Activated CD8-positive, alpha-beta memory T cell treated with anti-CD3 and anti-CD28 coated beads, Interleukin-2, amount 50 U/mL, for 4 hours (primary cell): ENCODE data around the gene ASCC3.
"Not testable (repeated sequence)": the region's sequence is repeated elsewhere in the genome, so short reads cannot be mapped to it uniquely, and the experiment has no call there.

Experiments
- DNase-seq: peaks from one replicate; pipeline ENCODE4 v3.0.0-alpha.2; 2020

ASCC3 gene

GRCh38 chr6:100641147-100641546, 240.0 kb downstream of the ASCC3 start:
- not testable (repeated sequence) for DNase-seq

- no peak for DNase-seq
Measured at GRCh38 chr6:100633096-100633777, 247.9 kb downstream of the ASCC3 start.

GRCh38 chr6:100630536-100630935, 250.6 kb downstream of the ASCC3 start:
- no peak for DNase-seq

GRCh38 chr6:100627911-100628758, 253.0 kb downstream of the ASCC3 start:
- no peak for DNase-seq

- no peak for DNase-seq
Measured at GRCh38 chr6:100626721-100627120, 254.4 kb downstream of the ASCC3 start.

GRCh38 chr6:100622907-100623692, 258.0 kb downstream of the ASCC3 start:
- no peak for DNase-seq

- no peak for DNase-seq
Measured at GRCh38 chr6:100620085-100620840, 260.9 kb downstream of the ASCC3 start.

- no peak for DNase-seq
Measured at GRCh38 chr6:100618351-100618671, 262.8 kb downstream of the ASCC3 start.

GRCh38 chr6:100617633-100618350, 263.3 kb downstream of the ASCC3 start:
- no peak for DNase-seq

GRCh38 chr6:100614933-100615332, 266.2 kb downstream of the ASCC3 start:
- no peak for DNase-seq

GRCh38 chr6:100614386-100614785, 266.7 kb downstream of the ASCC3 start:
- no peak for DNase-seq

- no peak for DNase-seq
Measured at GRCh38 chr6:100613656-100614055, 267.5 kb downstream of the ASCC3 start.

- DNase-seq: no peak
Measured at GRCh38 chr6:100612094-100612493, 269.0 kb downstream of the ASCC3 start.

GRCh38 chr6:100599088-100599770, 281.9 kb downstream of the ASCC3 start:
- no peak for DNase-seq

GRCh38 chr6:100595456-100595855, 285.7 kb downstream of the ASCC3 start:
- DNase-seq: no peak

GRCh38 chr6:100593522-100593921, 287.6 kb downstream of the ASCC3 start:
- DNase-seq: no peak

- no peak for DNase-seq
Measured at GRCh38 chr6:100592929-100593328, 288.2 kb downstream of the ASCC3 start.

- DNase-seq: no peak
Measured at GRCh38 chr6:100577425-100577824, 303.7 kb downstream of the ASCC3 start.

- DNase-seq: no peak
Measured at GRCh38 chr6:100575921-100576320, 305.2 kb downstream of the ASCC3 start.

GRCh38 chr6:100574836-100575235, 306.3 kb downstream of the ASCC3 start:
- no peak for DNase-seq

GRCh38 chr6:100573166-100573565, 308.0 kb downstream of the ASCC3 start:
- DNase-seq: no peak

- no peak for DNase-seq
Measured at GRCh38 chr6:100568255-100568654, 312.9 kb downstream of the ASCC3 start.
